B cell (primary cell): ENCODE results near the gene SPHKAP. TPM values are rescaled to one million over a fixed set of nuclear protein-coding genes. Genes with fewer than 3 reads are reported as not detected.

Source experiments
- ATAC-seq: fragments of 200-7000 bp; cut with Tn5 transposase; one replicate; pipeline ENCODE4 v1.10.0; 2021; ENCODE audit warnings: low read depth, mild to moderate bottlenecking, moderate number of reproducible peaks, moderate library complexity
- CTCF ChIA-PET: fragments of 350-600 bp; sonication (Branson Sonifier 250); formaldehyde crosslinking; loops from one replicate; lab custom pipeline; 2021; ENCODE audit warnings: antibody characterized with exemption, inconsistent platforms; lab: Charles Lee
- POLR2A ChIA-PET: fragments of 350-600 bp; sonication (Branson Sonifier 250); formaldehyde crosslinking; loops from one replicate; lab custom pipeline; 2021; ENCODE audit warnings: antibody characterized with exemption; lab: Charles Lee
- DNase-seq: peaks from one replicate; pipeline ENCODE4 v3.0.0; 2013
- H2AFZ ChIP-seq: 2 replicates; pipeline ENCODE4 v1.6.1; 2012; ENCODE audit warnings: mild to moderate bottlenecking, low read depth, low read length; ENCODE audit not compliant: insufficient read depth, poor library complexity, severe bottlenecking
- H3K27ac ChIP-seq, 2 donors: 1 replicate in 1 of 2; 2 replicates in 1 of 2; pipeline ENCODE4 v1.5.1; 2012 to 2013; ENCODE audit warnings: low read length in 2 of 2, mild to moderate bottlenecking in 2 of 2, moderate library complexity in 1 of 2
- H3K27me3 ChIP-seq, 4 experiments: fragments of 200-600 bp in 1 of 4; sonication (generic) in 1 of 4; replicated peaks in 1 of 4; 1 replicate in 2 of 4; 2 replicates in 2 of 4; pipeline versions ENCODE4 v1.6.1 to v1.7.0; 2013 to 2016; ENCODE audit warnings: low read length in 3 of 4, mild to moderate bottlenecking in 2 of 4, mixed read lengths in 1 of 4, moderate library complexity in 1 of 4; ENCODE audit not compliant: insufficient read depth in 4 of 4, control insufficient read depth in 3 of 4; ENCODE audit errors: control extremely low read depth in 1 of 4
- H3K36me3 ChIP-seq, 2 experiments: replicated peaks in 1 of 2; 1 replicate in 1 of 2; 2 replicates in 1 of 2; pipeline versions ENCODE4 v1.6.1 to v1.7.1; 2013; ENCODE audit warnings: low read length in 1 of 2; ENCODE audit not compliant: insufficient read depth in 2 of 2, control insufficient read depth in 1 of 2; ENCODE audit errors: control extremely low read depth in 1 of 2, extremely low read depth in 1 of 2
- H3K4me1 ChIP-seq, 2 donors: fragments of 200-600 bp in 1 of 2; sonication (generic) in 1 of 2; 1 replicate in 1 of 2; 2 replicates in 1 of 2; pipeline versions ENCODE4 v1.5.1 to v1.6.1; 2013 to 2017; ENCODE audit warnings: low read length in 2 of 2; ENCODE audit not compliant: control insufficient read depth in 2 of 2, insufficient read depth in 2 of 2
- H3K4me2 ChIP-seq: replicated peaks from 2 replicates; pipeline ENCODE3; 2012; ENCODE audit warnings: mild to moderate bottlenecking, low read depth, low read length; ENCODE audit not compliant: poor library complexity, severe bottlenecking
- H3K4me3 ChIP-seq, 5 experiments: fragments of 200-600 bp in 1 of 5; sonication (generic) in 1 of 5; 1 replicate in 3 of 5; 2 replicates in 2 of 5; pipeline versions ENCODE4 v1.5.1 to v1.7.0; 2011 to 2016; ENCODE audit warnings: low read length in 4 of 5, mild to moderate bottlenecking in 4 of 5, low read depth in 2 of 5, control low read depth in 1 of 5, moderate library complexity in 1 of 5; ENCODE audit not compliant: insufficient read depth in 1 of 5; ENCODE audit errors: control extremely low read depth in 1 of 5, extremely low read depth in 1 of 5
- H3K79me2 ChIP-seq: fragments of 200-600 bp; sonication (generic); one replicate; pipeline ENCODE4 v1.6.0; 2016; ENCODE audit warnings: low read length; ENCODE audit not compliant: control insufficient read depth, insufficient read depth
- H3K9ac ChIP-seq: fragments of 200-600 bp; sonication (generic); 2 replicates; pipeline ENCODE4 v1.6.1; 2017; ENCODE audit warnings: mild to moderate bottlenecking, low read length, moderate library complexity
- H3K9me3 ChIP-seq, 3 donors: one replicate each; pipeline versions ENCODE4 v1.6.1 to v1.7.1; 2013; ENCODE audit warnings: low read length in 2 of 3; ENCODE audit not compliant: control insufficient read depth in 2 of 3, insufficient read depth in 1 of 3; ENCODE audit errors: control extremely low read depth in 1 of 3
- H4K20me1 ChIP-seq: 2 replicates; pipeline ENCODE4 v1.6.0; 2012; ENCODE audit warnings: mild to moderate bottlenecking, low read length; ENCODE audit not compliant: insufficient read depth, control insufficient read depth, poor library complexity, severe bottlenecking
- H3K27ac Mint-ChIP-seq: one replicate; pipeline ENCODE4 v1.8.0; 2021; ENCODE audit warnings: mixed read lengths
- H3K27me3 Mint-ChIP-seq: one replicate; pipeline ENCODE4 v1.8.0; 2021; ENCODE audit warnings: mixed read lengths
- H3K4me1 Mint-ChIP-seq: one replicate; pipeline ENCODE4 v1.8.0; 2021; ENCODE audit warnings: mixed read lengths
- H3K4me3 Mint-ChIP-seq: one replicate; pipeline ENCODE4 v1.8.0; 2021; ENCODE audit warnings: mixed read lengths
- H3K9me3 Mint-ChIP-seq: one replicate; pipeline ENCODE4 v1.8.0; 2022; ENCODE audit warnings: mixed read lengths; ENCODE audit not compliant: insufficient read depth
- CTCF ChIP-seq: fragments of 200-600 bp; IDR thresholded peaks from one replicate; pipeline ENCODE4 v1.8.0; 2022; ENCODE audit warnings: antibody characterized with exemption, mild to moderate bottlenecking
- EZH2 ChIP-seq: IDR thresholded peaks from 2 replicates; pipeline ENCODE4 v1.6.1; 2012; ENCODE audit warnings: borderline replicate concordance, low read depth, mild to moderate bottlenecking, moderate library complexity, low read length; ENCODE audit not compliant: insufficient read depth, poor library complexity, severe bottlenecking
- WGBS: methylation state at CpG from one replicate; pipeline ENCODE4 v1.1.5; 2013; ENCODE audit warnings: missing lambda C conversion rate; ENCODE audit not compliant: insufficient coverage; 5-methylcytosine and 5-hydroxymethylcytosine counted together
- intact Hi-C: fragments of 100-400 bp; cut with micrococcal nuclease; formaldehyde crosslinking; loops from one replicate; pipeline ENCODE4 v1.10.0; 2022
- polyA plus RNA-seq: library from polyadenylated mRNA; depleted of rRNA; stranded (reverse); fragments of >200 nt; gene quantifications from 2 replicates; pipeline ENCODE4 v1.2.3, GENCODE V29; 2012
- total RNA-seq, 2 donors: library from RNA; stranded (reverse); fragments of 120-200 nt in 1 of 2; gene quantifications; 1 replicate in 1 of 2; 2 replicates in 1 of 2; pipeline versions ENCODE4 v1.2.3 to v1.2.4, GENCODE V29; 2013 to 2022

The SPHKAP gene
- total and polyA plus RNA-seq, 2 donors (not counting 1 experiment from before 2014, with no cell fraction given) = not detected

GRCh38 chr2:228056293-228057097, 125.0 kb downstream of the SPHKAP start:
- Histone ChIP-seq H4K20me1 (no peaks in the 10 kb centered on the region), H3K4me2 (no peak overlapping the region), H3K79me2 (no peaks in the 10 kb centered on the region), H3K4me1 (no peaks in the 10 kb centered on the region), H3K27me3 (no peaks in the 10 kb centered on the region), H2AFZ (no peak overlapping the region), H3K36me3 (no peaks in the 10 kb centered on the region), H3K9me3 (no peaks in the 10 kb centered on the region), H3K9ac (no peak overlapping the region), H3K4me3 (no peak overlapping the region), H3K27ac (no peak overlapping the region)
- WGBS = 100% methylated on average over 1 of the region's 4 CpGs
- no peak overlapping the region for H3K27ac Mint-ChIP-seq
- H3K9me3 Mint-ChIP-seq = no peaks in the 10 kb centered on the region
- ATAC-seq (no peak), DNase-seq (no peak)
- TF ChIP-seq EZH2 (no peak), CTCF (no peak)
- H3K4me1 Mint-ChIP-seq = no peaks in the 10 kb centered on the region
- POLR2A ChIA-PET = no interaction called here
- H3K4me3 Mint-ChIP-seq = no peak overlapping the region
- H3K27me3 Mint-ChIP-seq = no peaks in the 10 kb centered on the region
- CTCF ChIA-PET = no interaction called here
- intact Hi-C loops = no loop called here

- intact Hi-C loops = no loop called here
- Histone ChIP-seq H3K9ac (no peak overlapping the region), H4K20me1 (no peaks in the 10 kb centered on the region), H3K4me3 (no peak overlapping the region), H3K79me2 (no peaks in the 10 kb centered on the region), H3K4me2 (no peak overlapping the region), H3K27ac (no peak overlapping the region), H2AFZ (no peak overlapping the region), H3K4me1 (no peaks in the 10 kb centered on the region), H3K27me3 (no peaks in the 10 kb centered on the region), H3K36me3 (no peaks in the 10 kb centered on the region), H3K9me3 (no peaks in the 10 kb centered on the region)
- WGBS = no CpG with 5 or more reads among the region's 5 CpGs
- TF ChIP-seq CTCF = no peak
- no peak for TF ChIP-seq EZH2
- DNase-seq = no peak
- H3K4me1 Mint-ChIP-seq = no peaks in the 10 kb centered on the region
- H3K9me3 Mint-ChIP-seq = peaks cover 2% of the 10 kb centered on the region
- no peak overlapping the region for H3K27ac Mint-ChIP-seq
- CTCF ChIA-PET = no interaction called here
- ATAC-seq = no peak
- H3K27me3 Mint-ChIP-seq = no peaks in the 10 kb centered on the region
- POLR2A ChIA-PET = no interaction called here
- no peak overlapping the region for H3K4me3 Mint-ChIP-seq
Measured at GRCh38 chr2:228048838-228049490, 132.5 kb downstream of the SPHKAP start.
